GM18517 (cell line): ENCODE results near the gene NTMT1.

Source experiments
- ATAC-seq: cut with Tn5 transposase; IDR thresholded peaks from one replicate; pipeline ENCODE4 v1.9.1; 2021; ENCODE audit warnings: mild to moderate bottlenecking, moderate library complexity; ENCODE audit not compliant: unreplicated experiment

Gene NTMT1

DNA sequence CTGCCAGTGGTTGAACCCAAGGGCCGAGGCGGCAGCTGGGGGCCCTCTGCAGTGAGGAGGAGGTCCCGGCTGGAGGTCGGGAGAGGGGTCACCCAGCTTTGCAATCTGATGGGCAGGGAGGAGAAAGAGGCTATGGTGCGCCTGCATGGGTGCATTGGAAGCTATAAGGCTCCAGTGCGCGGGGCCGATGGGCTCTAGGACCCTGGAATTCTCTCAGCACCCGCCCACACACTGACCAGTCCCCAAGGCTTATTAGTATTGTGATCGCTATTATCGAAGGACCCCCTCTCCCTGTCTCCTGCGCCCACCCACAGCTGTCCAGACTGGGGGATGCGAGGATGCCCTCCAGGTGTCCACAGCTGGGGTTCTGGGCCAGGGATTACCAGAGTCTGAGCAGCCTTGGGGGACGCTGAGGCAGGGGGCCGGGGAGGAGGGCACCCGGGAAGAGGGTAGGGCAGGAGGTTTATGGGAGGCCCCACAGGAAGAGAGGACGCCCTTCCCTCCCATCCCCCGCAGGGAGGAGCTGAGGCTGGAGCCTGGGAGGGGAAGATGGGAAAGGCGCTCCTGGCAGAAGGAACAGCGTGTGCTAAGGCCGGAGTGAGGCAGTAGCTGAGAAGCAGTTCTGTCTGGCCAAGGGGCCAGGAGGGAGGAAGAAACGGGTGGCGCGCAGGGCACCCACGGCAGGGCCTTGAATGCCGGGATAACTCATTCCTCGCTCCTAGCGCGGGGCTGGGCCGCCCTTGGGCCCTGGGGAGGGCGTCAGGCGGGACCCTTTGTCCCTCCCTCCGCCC, 29.2 kb upstream of the NTMT1 start:
- ATAC-seq, result no peak

DNA sequence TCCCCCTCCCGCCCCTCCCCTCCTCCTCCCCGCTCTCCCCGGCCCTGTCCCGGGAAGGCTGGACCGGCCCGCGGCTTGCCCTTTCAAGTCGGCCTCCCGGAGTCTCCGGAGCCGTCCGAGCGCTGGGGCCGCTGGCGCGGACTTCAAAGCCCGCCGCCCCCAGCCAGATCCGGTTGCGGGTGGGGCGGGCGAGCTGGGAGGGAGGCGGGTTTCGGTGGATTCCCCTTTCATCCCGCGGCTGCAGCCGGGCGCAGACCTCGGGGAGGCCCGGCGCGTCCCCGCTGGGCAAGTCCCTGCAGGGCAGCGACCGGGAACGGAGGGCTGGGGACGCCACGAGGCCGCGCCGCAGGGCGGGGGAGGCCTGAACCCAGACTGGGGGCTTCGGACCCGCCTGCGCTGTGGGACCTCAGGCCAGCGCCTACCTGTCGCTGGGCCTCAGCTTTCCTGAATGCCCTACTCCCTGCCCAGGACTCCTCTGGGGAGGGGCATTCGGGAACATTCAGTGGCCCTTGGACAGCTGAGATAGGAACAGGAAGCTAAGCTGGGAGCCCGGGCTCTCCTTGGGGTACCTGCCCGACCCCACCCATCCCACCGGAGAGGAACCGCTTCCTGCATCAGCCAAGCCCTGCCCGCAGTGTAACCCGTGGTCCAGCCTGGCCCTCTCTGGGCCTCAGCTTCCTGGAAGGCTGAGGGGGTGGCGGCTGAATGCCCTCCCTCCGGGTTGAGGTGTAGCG, 28.4 kb upstream of the NTMT1 start:
- no peak for ATAC-seq

DNA sequence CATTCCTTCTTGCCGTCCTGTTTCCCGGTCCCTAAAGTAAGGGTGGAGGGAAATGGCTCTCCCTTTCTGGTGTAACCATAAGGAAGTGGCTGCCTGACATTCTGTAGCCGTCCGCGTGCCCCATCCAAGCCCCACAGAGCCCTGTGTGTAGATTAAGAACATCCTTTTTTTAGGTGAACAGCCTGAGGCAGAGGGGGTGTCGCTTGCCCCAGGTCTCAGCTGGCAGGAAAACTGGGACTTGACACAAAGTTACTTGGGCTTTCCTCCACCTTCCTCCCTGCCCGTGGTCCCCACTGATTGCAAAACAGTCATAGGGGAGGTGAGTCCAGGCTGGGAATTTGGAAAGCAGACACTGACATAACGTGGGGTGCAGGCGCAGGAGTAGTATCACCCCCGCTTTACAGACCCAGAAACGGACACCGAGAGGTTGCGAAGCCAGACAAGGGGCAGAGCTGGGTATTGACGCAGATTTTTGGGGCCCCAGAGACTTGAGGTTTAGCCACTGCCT, 27.8 kb upstream of the NTMT1 start:
- no peak for ATAC-seq

DNA sequence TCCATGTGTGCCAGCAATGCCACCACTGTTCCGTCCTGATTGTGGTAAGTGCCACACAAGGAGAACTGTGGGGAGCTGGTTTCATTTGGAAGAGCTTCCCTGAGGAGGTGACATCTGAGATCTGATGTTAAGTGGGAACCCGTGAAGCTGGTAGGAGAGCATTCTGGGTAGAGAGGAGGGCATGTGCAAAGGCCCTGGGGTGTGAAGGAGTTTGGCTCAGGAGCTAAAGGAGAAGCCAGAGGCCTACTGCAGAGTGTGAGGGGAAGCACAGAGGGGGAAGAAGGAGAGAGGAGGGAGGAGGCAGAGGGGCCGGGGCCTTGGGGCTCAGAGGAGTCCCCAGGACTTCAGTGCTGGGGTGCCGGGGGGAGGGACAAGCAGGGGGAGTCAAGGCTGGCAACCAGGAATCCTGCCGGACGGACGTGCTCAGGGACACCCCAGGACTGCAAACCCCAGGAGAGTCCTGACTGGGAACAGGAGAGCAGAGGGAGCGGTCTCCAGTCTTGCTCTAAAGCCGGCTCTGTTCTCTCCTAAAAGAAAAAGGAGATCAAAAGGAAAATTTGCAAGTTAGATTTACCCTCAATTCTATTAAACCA, 24.8 kb upstream of the NTMT1 start:
- ATAC-seq, result no peak

DNA sequence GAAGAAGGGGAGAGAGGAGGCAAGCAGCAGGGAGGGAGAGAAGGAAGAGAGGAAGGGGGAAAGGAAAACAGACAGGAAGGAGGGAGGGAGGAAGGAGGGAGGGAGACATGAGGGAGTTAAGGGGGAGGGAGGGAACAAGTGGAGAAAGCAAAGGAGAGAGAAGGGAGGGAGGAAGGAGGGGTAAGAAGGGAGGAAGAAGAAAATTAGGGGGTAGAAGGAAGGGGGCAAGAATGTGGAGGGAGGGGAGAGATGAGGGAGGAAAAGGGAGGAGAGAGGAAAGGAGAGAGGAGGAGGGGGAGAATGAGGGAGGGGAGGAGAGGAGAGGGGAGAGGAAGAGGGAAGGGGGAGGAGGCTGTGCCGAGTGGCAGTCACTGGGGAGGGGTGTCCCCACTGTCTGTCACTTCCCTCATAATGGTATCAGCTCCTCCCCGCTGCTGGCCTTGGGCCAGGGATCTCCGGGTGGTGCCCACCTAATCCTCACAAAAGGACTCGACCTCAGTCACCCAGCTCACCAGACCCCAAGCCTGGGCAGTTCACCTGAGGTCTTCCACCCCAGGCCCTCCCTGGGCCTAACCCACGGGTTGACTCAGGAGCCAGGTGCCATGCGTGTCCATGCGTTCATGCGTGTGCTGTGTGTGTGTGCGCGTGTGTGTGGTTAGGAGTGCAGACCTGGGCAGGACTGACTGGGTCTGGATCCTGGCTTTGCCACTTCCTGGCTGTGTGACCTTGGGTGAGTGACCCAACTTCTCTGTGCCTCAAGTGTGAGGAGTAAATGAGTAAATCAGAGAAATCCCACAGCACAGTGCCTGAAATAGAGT, 23.2 kb upstream of the NTMT1 start:
- ATAC-seq, result no peak

DNA sequence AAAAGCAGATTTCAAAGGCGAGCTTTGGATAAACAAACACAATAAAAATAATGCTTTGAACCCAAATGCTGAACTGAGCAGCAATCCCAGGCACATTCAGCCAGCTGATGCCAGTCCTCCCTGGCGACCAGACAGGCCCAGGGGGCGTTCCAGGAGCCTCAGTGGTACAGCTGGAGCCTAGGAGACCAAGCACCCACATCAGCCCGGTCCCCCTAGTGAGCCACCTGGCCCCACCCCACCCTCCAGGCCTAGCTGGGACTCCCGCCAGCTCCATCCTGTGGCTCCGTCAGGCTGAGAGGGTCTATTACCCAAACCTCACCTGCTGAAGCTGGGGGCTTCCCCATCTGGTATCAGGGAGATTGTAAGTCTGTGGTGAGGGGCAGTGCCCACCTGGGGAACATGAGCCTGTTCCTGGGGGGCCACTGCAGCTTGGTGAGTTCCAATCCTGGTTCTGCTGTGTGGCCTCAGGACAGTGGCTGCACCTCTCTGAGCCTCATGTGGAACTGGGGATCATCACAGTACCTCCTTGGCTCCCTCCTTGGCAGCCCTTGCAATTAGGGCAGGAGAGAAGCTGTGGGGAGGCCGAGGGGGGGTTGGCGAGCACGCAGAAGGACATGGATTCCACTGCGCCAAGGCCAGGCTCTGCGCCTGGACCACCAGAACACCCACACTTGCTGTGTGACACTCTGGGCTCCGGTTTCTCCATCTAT, 21.8 kb upstream of the NTMT1 start:
- no peak for ATAC-seq

DNA sequence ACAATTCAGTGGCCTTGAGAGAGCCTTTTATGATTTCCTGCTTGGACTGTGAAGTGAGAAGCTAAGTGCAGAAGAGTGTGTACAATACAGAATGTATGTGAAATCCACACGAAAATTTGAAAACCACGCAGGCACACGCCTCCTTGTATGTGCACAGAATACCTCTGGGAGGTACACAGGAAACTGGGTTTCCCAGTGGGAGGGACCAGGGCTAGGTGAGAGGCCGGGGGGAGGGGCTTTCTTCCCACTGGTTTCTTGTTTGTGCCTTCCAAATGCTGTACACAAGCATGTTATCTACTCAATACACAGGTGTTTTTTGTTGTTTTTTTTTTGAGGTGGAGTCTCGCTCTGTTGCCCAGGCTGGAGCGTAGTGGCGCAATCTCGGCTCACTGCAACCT, 21.2 kb upstream of the NTMT1 start:
- no peak for ATAC-seq

DNA sequence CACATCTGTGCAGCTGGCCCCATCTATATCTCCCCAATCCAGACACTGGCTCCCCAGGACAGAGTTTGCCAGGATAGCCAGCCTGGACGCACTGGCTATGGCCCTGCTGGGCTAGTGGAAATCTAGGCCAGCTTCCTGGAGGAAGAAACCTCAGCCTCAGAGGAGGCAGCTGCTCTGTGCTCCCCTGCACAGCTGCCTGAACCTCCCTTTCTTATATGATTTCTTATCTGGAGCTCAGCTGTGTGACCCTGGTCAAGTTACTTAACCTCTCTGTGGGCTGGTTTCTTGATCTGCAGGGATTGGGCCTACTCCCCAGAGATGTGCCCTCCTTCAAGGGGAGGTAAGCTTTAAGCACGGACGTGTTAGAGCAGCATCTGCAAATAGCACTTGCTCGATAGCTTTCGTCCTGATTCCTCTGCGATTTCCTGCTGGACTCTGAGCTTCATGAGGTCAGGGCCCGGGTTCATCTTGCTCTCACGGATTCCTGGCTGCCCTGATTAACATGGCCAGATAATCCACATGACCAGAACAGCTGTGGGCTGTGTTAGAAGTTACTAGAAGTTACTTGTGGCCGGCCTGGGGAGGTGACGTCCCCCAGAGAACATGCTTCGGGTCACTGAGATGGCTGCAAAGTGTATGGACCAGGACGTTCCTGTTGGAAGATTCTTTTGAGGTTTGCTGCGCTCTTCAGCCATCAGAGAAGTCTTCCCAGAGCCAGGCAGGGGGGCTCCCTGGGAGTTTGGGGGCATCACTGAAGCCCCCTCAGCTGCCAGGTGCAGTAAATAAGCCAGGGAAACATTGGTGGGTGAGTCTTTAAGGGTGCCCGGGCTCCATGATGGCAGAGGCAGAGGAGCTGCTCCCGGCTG, 19.6 kb upstream of the NTMT1 start:
- ATAC-seq, result no peak

DNA sequence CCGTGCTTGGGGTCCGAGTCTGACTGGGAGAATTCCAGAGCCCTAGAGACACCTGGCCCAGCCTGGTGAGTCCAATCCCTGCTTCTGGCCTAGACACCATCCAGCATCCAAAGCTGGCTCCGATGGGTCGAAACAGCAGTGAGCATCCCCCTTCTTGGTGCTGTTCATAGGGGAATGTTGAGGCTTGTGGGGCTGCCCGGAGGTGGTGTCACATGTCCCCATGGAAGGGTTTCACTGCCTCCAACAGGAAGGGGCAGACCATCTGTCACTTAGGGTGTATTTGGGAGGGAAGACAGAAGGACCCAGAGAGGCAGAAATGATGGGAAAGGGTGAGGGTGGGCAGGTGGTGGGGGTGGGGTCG, 19.0 kb upstream of the NTMT1 start:
- no peak for ATAC-seq

DNA sequence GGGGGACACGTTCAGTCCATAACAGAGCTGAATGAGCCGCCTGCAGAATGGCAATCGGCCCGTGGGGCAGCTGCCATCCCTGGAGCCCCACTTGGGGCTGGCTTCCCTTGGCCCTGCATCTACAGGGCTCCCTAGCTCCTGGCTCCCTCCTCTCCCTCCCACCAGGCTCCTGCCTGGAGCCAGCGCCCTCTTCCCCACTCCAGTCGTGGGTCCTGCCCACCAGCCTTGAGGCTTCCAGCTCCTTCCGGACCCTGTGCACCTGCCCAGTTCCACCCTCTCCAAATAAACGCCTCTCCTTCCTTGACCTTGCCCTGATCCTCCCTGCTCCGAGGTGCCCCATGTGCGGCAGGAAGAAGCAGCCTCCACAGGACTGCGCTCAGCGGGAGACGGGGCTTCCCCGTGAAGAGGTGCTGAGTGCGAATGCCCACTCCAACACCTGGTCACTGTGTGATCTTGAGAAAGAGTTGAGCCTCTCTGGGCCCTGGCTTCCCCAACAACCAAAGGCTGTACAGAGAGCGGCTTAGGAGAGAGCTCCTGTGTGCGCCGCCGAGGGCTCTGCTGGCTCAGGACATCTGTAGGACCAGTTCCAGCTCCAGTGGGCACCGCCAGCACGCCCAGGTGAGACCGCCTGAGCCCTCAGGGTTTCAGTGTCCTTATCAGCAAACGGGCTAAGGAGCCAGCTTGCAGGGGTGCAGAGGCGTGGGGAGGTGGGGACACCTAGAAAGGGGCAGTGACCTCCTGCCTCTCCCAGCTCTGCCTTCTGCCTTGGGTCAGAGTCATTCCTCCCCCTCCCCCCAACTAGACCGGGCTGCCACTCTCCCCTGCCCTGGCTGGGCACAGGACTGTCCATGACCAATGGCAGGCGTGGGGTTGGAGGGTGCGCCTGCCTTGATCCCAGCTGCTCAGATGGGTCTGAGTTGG, 17.1 kb upstream of the NTMT1 start:
- no peak for ATAC-seq

DNA sequence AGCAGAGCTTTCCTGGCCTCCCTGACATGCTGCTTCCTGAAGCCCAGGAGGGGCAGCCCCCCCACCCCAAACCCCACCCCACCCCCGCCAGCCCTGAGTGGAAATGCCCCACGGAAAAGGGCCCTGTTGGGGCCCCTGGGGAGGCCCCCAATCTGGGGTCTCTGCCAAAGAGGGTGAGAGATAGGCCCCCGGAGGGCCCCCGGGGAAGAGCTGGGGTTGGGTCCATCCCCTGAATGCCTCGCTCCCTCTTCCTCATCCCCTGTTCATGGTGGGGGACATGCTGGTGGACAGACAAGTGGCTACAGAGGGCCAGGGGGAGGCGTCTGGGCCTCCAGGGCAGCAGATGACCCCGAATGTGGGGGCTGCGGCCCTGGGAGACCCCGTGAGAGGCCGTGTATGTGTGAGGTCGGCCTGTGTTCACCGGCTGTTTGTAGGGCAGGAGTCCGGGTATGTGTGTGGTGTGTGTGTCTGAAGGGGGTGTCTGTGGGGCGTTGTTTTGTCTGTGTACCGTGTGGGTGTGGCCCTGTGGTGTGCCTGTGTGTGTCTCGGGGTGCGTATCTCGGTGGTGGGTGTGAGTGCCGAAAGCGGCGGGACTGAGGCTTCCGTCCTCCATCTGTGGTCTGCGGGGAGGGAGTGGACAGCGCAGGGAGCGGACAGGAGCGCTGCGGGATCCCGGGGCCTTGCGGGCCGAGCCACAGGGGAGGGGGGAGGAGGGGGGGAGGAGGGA, 16.3 kb upstream of the NTMT1 start:
- ATAC-seq, result no peak

DNA sequence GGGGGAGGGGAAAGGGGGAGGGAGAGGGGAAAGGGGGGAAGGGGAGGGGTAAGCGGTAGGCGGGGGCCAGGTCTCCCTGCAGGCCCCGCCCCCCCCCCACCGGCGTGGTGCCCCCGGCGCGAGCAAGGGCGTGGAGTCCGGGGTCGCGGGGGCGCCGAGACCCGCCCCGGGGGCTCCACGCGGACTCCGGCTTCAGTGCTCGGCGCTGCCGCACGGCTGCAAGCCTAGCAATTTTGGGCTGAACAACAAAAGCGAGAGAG, 15.8 kb upstream of the NTMT1 start:
- ATAC-seq, result no peak

DNA sequence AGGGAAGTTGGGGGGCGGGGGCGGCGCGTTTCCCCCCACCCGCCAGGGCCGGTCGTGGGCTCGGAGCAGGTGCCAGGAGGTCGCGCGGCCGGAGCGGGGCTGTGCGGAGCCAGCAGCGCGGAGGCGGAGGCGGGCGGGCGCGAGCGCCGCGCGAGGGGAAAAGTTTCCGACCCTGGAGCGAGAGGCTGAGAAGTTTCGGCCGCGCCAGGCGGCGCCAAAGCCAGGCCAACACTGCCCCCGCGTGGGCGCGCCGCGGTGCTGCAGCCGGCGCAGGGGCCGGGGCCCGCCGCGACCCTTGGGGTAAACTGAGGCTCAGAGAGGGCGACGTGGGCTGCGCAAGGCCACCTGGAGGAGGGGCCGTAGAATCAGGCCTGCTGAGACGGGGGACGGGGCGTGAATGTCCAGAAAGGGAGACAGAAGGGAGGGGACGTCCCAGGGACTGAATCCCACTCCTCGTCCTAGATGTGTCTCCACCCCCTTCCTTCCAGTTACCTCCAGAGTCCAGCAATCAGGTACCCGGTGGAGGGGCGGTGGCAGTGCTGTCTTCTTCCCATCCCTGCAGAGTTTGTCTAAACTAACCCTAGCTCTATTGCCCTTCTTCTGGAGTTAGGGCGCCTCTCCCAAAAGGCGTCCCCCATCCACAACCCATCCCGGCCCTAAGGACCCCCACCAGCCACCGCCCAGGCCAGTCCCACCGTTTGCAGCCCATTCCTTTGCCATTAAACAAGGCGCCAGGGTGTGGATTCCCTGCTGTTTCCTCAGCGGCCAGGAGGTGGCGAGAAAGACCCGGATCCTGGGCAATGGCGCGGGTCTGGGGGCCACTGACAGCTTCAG, 15.3 kb upstream of the NTMT1 start:
- peak; percentile 54 for ATAC-seq

DNA sequence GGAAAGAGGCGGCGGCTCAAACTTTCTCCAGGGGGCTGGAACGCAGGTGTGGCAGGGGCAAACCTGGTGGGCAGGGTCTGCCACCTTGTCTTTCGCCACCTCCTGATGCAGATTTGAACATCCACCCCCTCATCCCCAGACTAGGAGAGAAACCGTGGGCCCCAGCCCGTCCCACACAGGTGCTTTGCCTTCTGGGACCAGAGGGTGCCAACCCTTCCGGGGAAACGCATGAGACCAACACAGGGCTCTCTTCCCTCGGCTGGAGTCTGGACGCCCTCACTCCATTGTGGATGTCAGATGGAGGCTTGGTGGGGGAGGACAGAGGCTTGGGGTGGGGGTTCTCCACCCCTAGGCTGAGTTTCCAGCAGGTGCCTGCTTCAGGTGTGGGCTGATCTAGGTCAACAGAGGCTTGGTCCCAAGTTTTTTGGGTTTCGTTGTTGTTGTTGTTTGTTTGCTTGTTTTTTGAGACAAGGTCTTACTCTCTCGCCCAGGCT, 14.6 kb upstream of the NTMT1 start:
- ATAC-seq, result no peak

DNA sequence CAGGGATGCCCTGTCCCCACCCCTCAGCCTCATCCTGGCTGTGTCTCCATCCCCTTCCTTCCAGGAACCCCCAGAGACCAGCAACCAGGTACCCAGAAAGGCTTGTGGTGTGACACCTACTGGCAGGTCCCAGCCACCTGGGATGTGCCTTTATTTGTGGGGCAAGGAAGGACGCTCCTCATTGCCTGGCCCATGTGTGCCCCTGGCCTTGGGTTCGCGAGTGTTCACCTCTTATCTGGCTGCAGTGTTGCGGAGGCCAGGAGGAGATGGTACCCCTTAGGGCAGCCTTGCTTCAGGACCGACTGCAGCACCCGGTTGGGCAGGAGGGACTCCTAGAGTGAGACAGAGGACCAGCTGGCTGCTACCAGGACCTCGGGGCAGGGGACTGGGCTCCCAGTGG, 13.8 kb upstream of the NTMT1 start:
- no peak for ATAC-seq

DNA sequence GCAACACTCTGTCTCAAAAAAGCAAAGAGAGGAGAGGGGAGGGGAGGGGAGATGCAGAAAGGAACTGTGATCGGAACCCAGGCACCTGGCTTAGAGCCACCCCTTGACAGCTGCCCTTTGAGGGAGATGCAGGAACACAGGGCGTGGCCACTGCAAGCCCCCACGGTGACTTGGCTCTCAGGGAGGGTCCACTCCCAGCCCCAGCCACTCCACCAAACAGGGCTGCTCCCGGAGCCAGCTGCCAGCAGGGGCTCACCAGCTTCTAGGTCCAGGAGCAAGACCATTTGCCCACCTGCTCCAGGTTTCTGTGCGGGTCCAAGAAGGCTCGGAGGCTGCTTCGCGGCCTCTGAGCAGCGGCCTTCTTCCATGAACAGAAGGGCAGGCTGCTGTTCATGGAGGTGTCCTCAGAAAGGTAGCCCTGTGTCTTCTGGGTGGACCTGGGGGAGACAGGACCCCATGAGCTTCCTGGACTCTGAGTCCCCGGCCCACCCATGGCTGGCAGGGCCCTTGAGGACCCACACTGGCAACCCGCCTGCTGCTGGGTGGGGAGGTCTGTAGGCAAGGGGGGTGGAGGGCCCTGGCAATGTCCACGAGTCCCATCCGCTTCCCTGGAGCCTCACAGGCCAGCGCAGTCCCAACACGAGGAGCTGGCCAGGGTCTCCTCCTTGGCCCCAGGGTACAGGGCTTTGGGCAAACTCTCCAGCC, 13.0 kb upstream of the NTMT1 start:
- no peak for ATAC-seq
